Neural progenitor cell (in vitro differentiated cells): ENCODE data around the gene SMARCB1. TPM values are rescaled to one million over a fixed set of nuclear protein-coding genes. Genes with fewer than 3 reads are reported as not detected.

ENCODE experiments used
- DNase-seq: peaks from one replicate; pipeline ENCODE4 v3.0.0-alpha.2; 2016; ENCODE audit warnings: low spot score
- H2AFZ ChIP-seq: fragments of 200-600 bp; sonication (generic); replicated peaks from 2 replicates; pipeline ENCODE4 v1.6.1; 2016; ENCODE audit warnings: antibody characterized with exemption
- H3F3A ChIP-seq: fragments of 200-600 bp; sonication (generic); 2 replicates; pipeline ENCODE4 v1.6.1; 2016; ENCODE audit warnings: antibody characterized with exemption, low read depth
- H3K27ac ChIP-seq: fragments of 200-600 bp; sonication (generic); 2 replicates; pipeline ENCODE4 v1.5.1; 2016; ENCODE audit warnings: mild to moderate bottlenecking
- H3K27me3 ChIP-seq: fragments of 200-600 bp; sonication (generic); 2 replicates; pipeline ENCODE4 v1.6.1; 2016; ENCODE audit warnings: mild to moderate bottlenecking, moderate library complexity
- H3K36me3 ChIP-seq: fragments of 200-600 bp; sonication (generic); 2 replicates; pipeline ENCODE4 v1.5.1; 2016
- H3K4me1 ChIP-seq: fragments of 200-600 bp; sonication (generic); 2 replicates; pipeline ENCODE4 v1.6.1; 2016; ENCODE audit warnings: mixed run types
- H3K4me2 ChIP-seq: fragments of 200-600 bp; sonication (generic); 2 replicates; pipeline ENCODE4 v1.6.1; 2016
- H3K4me3 ChIP-seq: fragments of 200-600 bp; sonication (generic); 2 replicates; pipeline ENCODE4 v1.5.1; 2016
- H3K79me2 ChIP-seq: fragments of 200-600 bp; sonication (generic); 2 replicates; pipeline ENCODE4 v1.6.1; 2016; ENCODE audit warnings: low read depth
- H3K9ac ChIP-seq: fragments of 200-600 bp; sonication (generic); 2 replicates; pipeline ENCODE4 v1.6.1; 2016
- H3K9me3 ChIP-seq: fragments of 200-600 bp; sonication (generic); 2 replicates; pipeline ENCODE4 v1.5.1; 2016; ENCODE audit warnings: low read depth
- H4K20me1 ChIP-seq: fragments of 200-600 bp; sonication (generic); 2 replicates; pipeline ENCODE4 v1.6.1; 2016; ENCODE audit warnings: low read depth
- H3K27ac Mint-ChIP-seq: 3 replicates; pipeline ENCODE4 v1.8.0; 2021; ENCODE audit warnings: mixed read lengths
- H3K27me3 Mint-ChIP-seq: 2 replicates; pipeline ENCODE4 v1.8.0; 2022; ENCODE audit warnings: low read depth, mild to moderate bottlenecking, inconsistent platforms, moderate library complexity, mixed read lengths; ENCODE audit not compliant: insufficient read depth
- H3K36me3 Mint-ChIP-seq: 3 replicates; pipeline ENCODE4 v1.8.0; 2021; ENCODE audit warnings: mixed read lengths
- H3K4me1 Mint-ChIP-seq: 3 replicates; pipeline ENCODE4 v1.8.0; 2021; ENCODE audit warnings: mixed read lengths
- H3K4me3 Mint-ChIP-seq: 3 replicates; pipeline ENCODE4 v1.8.0; 2021; ENCODE audit warnings: mild to moderate bottlenecking, moderate library complexity, mixed read lengths
- H3K9me3 Mint-ChIP-seq: 3 replicates; pipeline ENCODE4 v1.8.0; 2020; ENCODE audit warnings: mixed read lengths
- CTCF ChIP-seq: fragments of 200-600 bp; sonication (generic); IDR thresholded peaks from 2 replicates; pipeline ENCODE4 v1.5.1; 2017; ENCODE audit warnings: antibody characterized with exemption, mild to moderate bottlenecking
- EZH2 ChIP-seq: fragments of 200-600 bp; sonication (generic); IDR thresholded peaks from 2 replicates; pipeline ENCODE4 v1.6.1; 2017; ENCODE audit warnings: antibody characterized with exemption, mild to moderate bottlenecking, moderate library complexity
- EZH2phosphoT487 ChIP-seq: fragments of 200-600 bp; sonication (generic); IDR thresholded peaks from 2 replicates; pipeline ENCODE4 v1.6.1; 2017; ENCODE audit warnings: antibody characterized with exemption
- total RNA-seq: library from RNA; depleted of rRNA; stranded (reverse); fragments of >200 nt; gene quantifications from 2 replicates; pipeline ENCODE4 v1.2.3, GENCODE V29; 2015; ENCODE audit warnings: low replicate concordance

SMARCB1 gene
- total RNA-seq, 1 donor from 2014 or later, result 151 TPM

GRCh38 chr22:23743303-23743705 lies 43.5 kb upstream of the SMARCB1 start:
- DNase-seq, result no peak
- Histone ChIP-seq H3K9me3 (no peaks in the 10 kb centered on the region), H3K4me1 (no peaks in the 10 kb centered on the region), H3K9ac (no peak overlapping the region), H2AFZ (no peak overlapping the region), H3K27ac (no peak overlapping the region), H3K27me3 (no peaks in the 10 kb centered on the region), H4K20me1 (no peaks in the 10 kb centered on the region), H3K36me3 (no peaks in the 10 kb centered on the region), H3K4me2 (no peak overlapping the region), H3F3A (no peaks in the 10 kb centered on the region), H3K79me2 (no peaks in the 10 kb centered on the region), H3K4me3 (no peak overlapping the region)
- Mint-ChIP-seq H3K27me3 (peaks cover 6% of the 10 kb centered on the region), H3K4me3 (no peak overlapping the region), H3K4me1 (no peaks in the 10 kb centered on the region), H3K36me3 (peaks cover 30% of the 10 kb centered on the region), H3K9me3 (no peaks in the 10 kb centered on the region), H3K27ac (no peak overlapping the region)
- TF ChIP-seq EZH2phosphoT487, result no peak
- no peak for TF ChIP-seq CTCF
- TF ChIP-seq EZH2, result no peak

GRCh38 chr22:23744001-23744400 lies 42.8 kb upstream of the SMARCB1 start:
- peaks cover 27% of the 10 kb centered on the region for H3K36me3 Mint-ChIP-seq
- H3K27me3 Mint-ChIP-seq, result peaks cover 6% of the 10 kb centered on the region
- Histone ChIP-seq H3K4me2 (no peak overlapping the region), H3F3A (no peaks in the 10 kb centered on the region), H3K9me3 (no peaks in the 10 kb centered on the region), H3K4me3 (no peak overlapping the region), H2AFZ (no peak overlapping the region), H3K4me1 (no peaks in the 10 kb centered on the region), H3K36me3 (no peaks in the 10 kb centered on the region), H4K20me1 (no peaks in the 10 kb centered on the region), H3K79me2 (no peaks in the 10 kb centered on the region), H3K27me3 (no peaks in the 10 kb centered on the region), H3K9ac (no peak overlapping the region), H3K27ac (no peak overlapping the region)
- TF ChIP-seq CTCF (no peak), EZH2 (no peak), EZH2phosphoT487 (no peak)
- H3K4me1 Mint-ChIP-seq, result no peaks in the 10 kb centered on the region
- H3K4me3 Mint-ChIP-seq, result no peak overlapping the region
- peak overlapping the region; percentile 2 for H3K27ac Mint-ChIP-seq
- DNase-seq, result no peak
- H3K9me3 Mint-ChIP-seq, result no peaks in the 10 kb centered on the region

GRCh38 chr22:23744485-23744884 lies 42.3 kb upstream of the SMARCB1 start:
- TF ChIP-seq CTCF (no peak), EZH2 (no peak), EZH2phosphoT487 (no peak)
- no peak overlapping the region for H3K4me2 ChIP-seq
- no peaks in the 10 kb centered on the region for H4K20me1 ChIP-seq
- no peaks in the 10 kb centered on the region for H3K79me2 ChIP-seq
- Mint-ChIP-seq H3K4me1 (peaks cover under 1% of the 10 kb centered on the region), H3K9me3 (no peaks in the 10 kb centered on the region), H3K27me3 (peaks cover 6% of the 10 kb centered on the region), H3K36me3 (peaks cover 27% of the 10 kb centered on the region), H3K27ac (peak overlapping the region; percentile 2), H3K4me3 (peak overlapping the region; percentile 42)
- H3K4me1 ChIP-seq, result no peaks in the 10 kb centered on the region
- H3K4me3 ChIP-seq, result no peak overlapping the region
- H3K36me3 ChIP-seq, result no peaks in the 10 kb centered on the region
- H3K9ac ChIP-seq, result no peak overlapping the region
- H3F3A ChIP-seq, result no peaks in the 10 kb centered on the region
- H3K9me3 ChIP-seq, result no peaks in the 10 kb centered on the region
- H2AFZ ChIP-seq, result no peak overlapping the region
- H3K27me3 ChIP-seq, result no peaks in the 10 kb centered on the region
- DNase-seq, result no peak
- H3K27ac ChIP-seq, result no peak overlapping the region

GRCh38 chr22:23745791-23746190 lies 41.0 kb upstream of the SMARCB1 start:
- no peaks in the 10 kb centered on the region for H3K9me3 ChIP-seq
- H3K27me3 ChIP-seq, result no peaks in the 10 kb centered on the region
- H4K20me1 ChIP-seq, result no peaks in the 10 kb centered on the region
- Mint-ChIP-seq H3K9me3 (no peaks in the 10 kb centered on the region), H3K27me3 (peaks cover 4% of the 10 kb centered on the region), H3K36me3 (peaks cover 25% of the 10 kb centered on the region), H3K27ac (no peak overlapping the region), H3K4me1 (peaks cover 11% of the 10 kb centered on the region), H3K4me3 (no peak overlapping the region)
- H3K4me3 ChIP-seq, result no peak overlapping the region
- H3K4me1 ChIP-seq, result peaks cover 7% of the 10 kb centered on the region
- H3K27ac ChIP-seq, result no peak overlapping the region
- TF ChIP-seq EZH2 (no peak), EZH2phosphoT487 (no peak), CTCF (no peak)
- H3K79me2 ChIP-seq, result no peaks in the 10 kb centered on the region
- H3K9ac ChIP-seq, result no peak overlapping the region
- H3F3A ChIP-seq, result no peaks in the 10 kb centered on the region
- no peak overlapping the region for H3K4me2 ChIP-seq
- DNase-seq, result no peak
- H3K36me3 ChIP-seq, result no peaks in the 10 kb centered on the region
- H2AFZ ChIP-seq, result no peak overlapping the region
